Panc1 (cell line): ENCODE measurements around the gene ZNF680.

ENCODE experiments used
- CTCF ChIP-seq: fragments of 450-650 bp; IDR thresholded peaks from 2 replicates; pipeline ENCODE4 v1.5.1; 2017; ENCODE audit warnings: mild to moderate bottlenecking
- POLR2AphosphoS5 ChIP-seq: IDR thresholded peaks from 2 replicates; pipeline ENCODE4 v1.6.1; 2012; ENCODE audit warnings: mild to moderate bottlenecking, low read depth, low read length, moderate library complexity
- REST ChIP-seq, 2 experiments: IDR thresholded peaks; 2 replicates each; pipeline ENCODE4 v1.6.1; 2011 to 2012; ENCODE audit warnings: low read depth in 2 of 2, control low read depth in 1 of 2, low read length in 1 of 2, mild to moderate bottlenecking in 1 of 2, moderate library complexity in 1 of 2; ENCODE audit not compliant: insufficient read depth in 1 of 2
- SIN3A ChIP-seq: IDR thresholded peaks from 2 replicates; pipeline ENCODE4 v1.6.1; 2012; ENCODE audit warnings: low read depth, mild to moderate bottlenecking, low read length, moderate library complexity, borderline replicate concordance; ENCODE audit not compliant: insufficient read depth
- TCF7L2 ChIP-seq: IDR thresholded peaks from 2 replicates; pipeline ENCODE4 v1.6.1; 2011; ENCODE audit warnings: mild to moderate bottlenecking, low read depth, low read length, inconsistent platforms

GRCh38 chr7:64603271-64603670 is 40.4 kb upstream of the ZNF680 start:
- TF ChIP-seq TCF7L2 (no peak), REST (IDR thresholded peaks at IDR 0.05; ENCODE audit: insufficient read depth in 1 of 2, low read depth in 2 of 2, low read length in 1 of 2) (no peak), CTCF (no peak), POLR2AphosphoS5 (no peak), SIN3A (no peak)
